ENCODE results near the gene MGAT4A.

Gene MGAT4A

GRCh38 chr2:98702127-98702802 lies 28.7 kb downstream of the MGAT4A start:
- Histone ChIP-seq H3K4me3 (ENCODE audit: low read length) (no peak overlapping the region), H3K4me1 (ENCODE audit: insufficient read depth, low read length) (no peaks in the 10 kb centered on the region)

GRCh38 chr2:98701230-98701629 lies 29.7 kb downstream of the MGAT4A start:
- Histone ChIP-seq H3K36me3 (ENCODE audit: insufficient read depth, low read length) (no peaks in the 10 kb centered on the region), H2AFZ (ENCODE audit: low read depth, low read length) (no peak overlapping the region), H3K27me3 (ENCODE audit: insufficient read depth, low read length) (no peaks in the 10 kb centered on the region), H3K4me3 (ENCODE audit: low read length) (no peak overlapping the region), H3K4me1 (ENCODE audit: insufficient read depth, low read length) (no peaks in the 10 kb centered on the region), H3K9me3 (ENCODE audit: low read length) (no peaks in the 10 kb centered on the region)

More at GRCh38 chr2:98702127-98702802, 28.7 kb downstream of the MGAT4A start:
- Histone ChIP-seq H3K27me3 (ENCODE audit: insufficient read depth, low read length) (no peaks in the 10 kb centered on the region), H3K36me3 (ENCODE audit: insufficient read depth, low read length) (no peaks in the 10 kb centered on the region), H2AFZ (ENCODE audit: low read depth, low read length) (no peak overlapping the region), H3K9me3 (ENCODE audit: low read length) (no peaks in the 10 kb centered on the region)

- Histone ChIP-seq H2AFZ (ENCODE audit: low read depth, low read length) (no peak overlapping the region), H3K27me3 (ENCODE audit: insufficient read depth, low read length) (no peaks in the 10 kb centered on the region), H3K4me1 (ENCODE audit: insufficient read depth, low read length) (no peaks in the 10 kb centered on the region), H3K36me3 (ENCODE audit: insufficient read depth, low read length) (no peaks in the 10 kb centered on the region), H3K9me3 (ENCODE audit: low read length) (no peaks in the 10 kb centered on the region), H3K4me3 (ENCODE audit: low read length) (no peak overlapping the region)
Observed at GRCh38 chr2:98698896-98699295, 32.0 kb downstream of the MGAT4A start.

- Histone ChIP-seq H3K27me3 (ENCODE audit: insufficient read depth, low read length) (no peaks in the 10 kb centered on the region), H3K4me1 (ENCODE audit: insufficient read depth, low read length) (peaks cover 4% of the 10 kb centered on the region), H2AFZ (ENCODE audit: low read depth, low read length) (no peak overlapping the region), H3K36me3 (ENCODE audit: insufficient read depth, low read length) (no peaks in the 10 kb centered on the region), H3K4me3 (ENCODE audit: low read length) (no peak overlapping the region), H3K9me3 (ENCODE audit: low read length) (no peaks in the 10 kb centered on the region)
Observed at GRCh38 chr2:98697651-98698337, 33.1 kb downstream of the MGAT4A start.

GRCh38 chr2:98696200-98696599 lies 34.7 kb downstream of the MGAT4A start:
- Histone ChIP-seq H2AFZ (ENCODE audit: low read depth, low read length) (no peak overlapping the region), H3K4me3 (ENCODE audit: low read length) (no peak overlapping the region)

GRCh38 chr2:98695255-98695654 lies 35.7 kb downstream of the MGAT4A start:
- Histone ChIP-seq H2AFZ (ENCODE audit: low read depth, low read length) (no peak overlapping the region), H3K36me3 (ENCODE audit: insufficient read depth, low read length) (no peaks in the 10 kb centered on the region), H3K4me1 (ENCODE audit: insufficient read depth, low read length) (peaks cover 8% of the 10 kb centered on the region), H3K4me3 (ENCODE audit: low read length) (no peak overlapping the region), H3K27me3 (ENCODE audit: insufficient read depth, low read length) (no peaks in the 10 kb centered on the region), H3K9me3 (ENCODE audit: low read length) (no peaks in the 10 kb centered on the region)

More at GRCh38 chr2:98696200-98696599, 34.7 kb downstream of the MGAT4A start:
- no peaks in the 10 kb centered on the region for H3K9me3 ChIP-seq (ENCODE audit: low read length)
- no peaks in the 10 kb centered on the region for H3K36me3 ChIP-seq (ENCODE audit: insufficient read depth, low read length)
- H3K4me1 ChIP-seq (ENCODE audit: insufficient read depth, low read length), result peaks cover 6% of the 10 kb centered on the region
- no peaks in the 10 kb centered on the region for H3K27me3 ChIP-seq (ENCODE audit: insufficient read depth, low read length)

- H3K36me3 ChIP-seq (ENCODE audit: insufficient read depth, low read length), result no peaks in the 10 kb centered on the region
- no peak overlapping the region for H3K4me3 ChIP-seq (ENCODE audit: low read length)
- H3K4me1 ChIP-seq (ENCODE audit: insufficient read depth, low read length), result peaks cover 10% of the 10 kb centered on the region
- H3K27me3 ChIP-seq (ENCODE audit: insufficient read depth, low read length), result no peaks in the 10 kb centered on the region
- no peaks in the 10 kb centered on the region for H3K9me3 ChIP-seq (ENCODE audit: low read length)
- H2AFZ ChIP-seq (ENCODE audit: low read depth, low read length), result no peak overlapping the region
Observed at GRCh38 chr2:98693477-98693876, 37.5 kb downstream of the MGAT4A start.

- peaks cover 20% of the 10 kb centered on the region for H3K4me1 ChIP-seq (ENCODE audit: insufficient read depth, low read length)
- no peaks in the 10 kb centered on the region for H3K36me3 ChIP-seq (ENCODE audit: insufficient read depth, low read length)
- H3K27me3 ChIP-seq (ENCODE audit: insufficient read depth, low read length), result no peaks in the 10 kb centered on the region
- no peaks in the 10 kb centered on the region for H3K9me3 ChIP-seq (ENCODE audit: low read length)
- no peak overlapping the region for H2AFZ ChIP-seq (ENCODE audit: low read depth, low read length)
- no peak overlapping the region for H3K4me3 ChIP-seq (ENCODE audit: low read length)
Observed at GRCh38 chr2:98692090-98693054, 38.6 kb downstream of the MGAT4A start.

- H3K4me1 ChIP-seq (ENCODE audit: insufficient read depth, low read length), result peaks cover 20% of the 10 kb centered on the region
- no peaks in the 10 kb centered on the region for H3K27me3 ChIP-seq (ENCODE audit: insufficient read depth, low read length)
- H3K4me3 ChIP-seq (ENCODE audit: low read length), result no peak overlapping the region
Observed at GRCh38 chr2:98691303-98691702, 39.6 kb downstream of the MGAT4A start.

GRCh38 chr2:98685930-98686887 lies 44.7 kb downstream of the MGAT4A start:
- Histone ChIP-seq H3K27me3 (ENCODE audit: insufficient read depth, low read length) (no peaks in the 10 kb centered on the region), H3K9me3 (ENCODE audit: low read length) (no peaks in the 10 kb centered on the region), H2AFZ (ENCODE audit: low read depth, low read length) (no peak overlapping the region), H3K36me3 (ENCODE audit: insufficient read depth, low read length) (no peaks in the 10 kb centered on the region), H3K4me1 (ENCODE audit: insufficient read depth, low read length) (peaks cover 13% of the 10 kb centered on the region), H3K4me3 (ENCODE audit: low read length) (no peak overlapping the region)

More at GRCh38 chr2:98691303-98691702, 39.6 kb downstream of the MGAT4A start:
- no peaks in the 10 kb centered on the region for H3K36me3 ChIP-seq (ENCODE audit: insufficient read depth, low read length)
- no peak overlapping the region for H2AFZ ChIP-seq (ENCODE audit: low read depth, low read length)
- no peaks in the 10 kb centered on the region for H3K9me3 ChIP-seq (ENCODE audit: low read length)

GRCh38 chr2:98683728-98684127 lies 47.2 kb downstream of the MGAT4A start:
- no peaks in the 10 kb centered on the region for H3K27me3 ChIP-seq (ENCODE audit: insufficient read depth, low read length)
- peaks cover 10% of the 10 kb centered on the region for H3K4me1 ChIP-seq (ENCODE audit: insufficient read depth, low read length)
- H3K36me3 ChIP-seq (ENCODE audit: insufficient read depth, low read length), result no peaks in the 10 kb centered on the region
- H3K9me3 ChIP-seq (ENCODE audit: low read length), result no peaks in the 10 kb centered on the region
- no peak overlapping the region for H3K4me3 ChIP-seq (ENCODE audit: low read length)
- H2AFZ ChIP-seq (ENCODE audit: low read depth, low read length), result no peak overlapping the region

- Histone ChIP-seq H3K4me3 (ENCODE audit: low read length) (no peak overlapping the region), H3K36me3 (ENCODE audit: insufficient read depth, low read length) (no peaks in the 10 kb centered on the region), H3K4me1 (ENCODE audit: insufficient read depth, low read length) (no peaks in the 10 kb centered on the region), H3K9me3 (ENCODE audit: low read length) (no peaks in the 10 kb centered on the region), H2AFZ (ENCODE audit: low read depth, low read length) (no peak overlapping the region), H3K27me3 (ENCODE audit: insufficient read depth, low read length) (no peaks in the 10 kb centered on the region)
Observed at GRCh38 chr2:98676742-98677141, 54.2 kb downstream of the MGAT4A start.

Data from neuron (in vitro differentiated cells).